SK-N-SH (cell line): ENCODE measurements around the gene TMSB4Y. TPM values are rescaled to one million over a fixed set of nuclear protein-coding genes. Genes with fewer than 3 reads are reported as not detected.

Experiments used
- CTCF ChIA-PET: fragments of 300-600, 350-600 bp; formaldehyde crosslinking; extraction: SDS; loops from one replicate; lab custom pipeline; 2021; lab: Yijun Ruan, JAX
- POLR2A ChIA-PET: fragments of 350-600 bp; sonication (Branson Sonifier 250); formaldehyde crosslinking; extraction: SDS; loops from one replicate; lab custom pipeline; 2020; ENCODE audit warnings: antibody characterized with exemption, inconsistent platforms; lab: Yijun Ruan, JAX
- DNase-seq: peaks from one replicate; pipeline ENCODE4 v3.0.0; 2012
- H2AFZ ChIP-seq: fragments of 200-600 bp; sonication (generic); 2 replicates; pipeline ENCODE4 v1.8.1; 2016; ENCODE audit warnings: antibody characterized with exemption, mild to moderate bottlenecking, low read depth
- H3F3A ChIP-seq: fragments of 200-600 bp; sonication (generic); replicated peaks from 2 replicates; pipeline ENCODE3; 2016; ENCODE audit warnings: antibody characterized with exemption, mild to moderate bottlenecking; ENCODE audit not compliant: insufficient read depth
- H3K27ac ChIP-seq, 2 experiments: fragments of 200-500 bp in 1 of 2; fragments of 200-600 bp in 1 of 2; sonication (Bioruptor generic) in 1 of 2; sonication (generic), shearing (Covaris generic) in 1 of 2; 2 replicates each; pipeline versions ENCODE4 v1.5.1 to v1.6.1; 2014 to 2016; ENCODE audit warnings: low read depth in 2 of 2, inconsistent platforms in 1 of 2, low read length in 1 of 2, mild to moderate bottlenecking in 1 of 2, mixed read lengths in 1 of 2
- H3K27me3 ChIP-seq: fragments of 200-600 bp; sonication (generic), shearing (Covaris generic); 2 replicates; pipeline ENCODE4 v1.6.1; 2016; ENCODE audit warnings: mixed run types; ENCODE audit not compliant: insufficient read depth
- H3K36me3 ChIP-seq, 2 experiments: fragments of 200-500 bp in 1 of 2; fragments of 200-600 bp in 1 of 2; sonication (Bioruptor generic) in 1 of 2; sonication (generic) in 1 of 2; replicated peaks in 1 of 2; 2 replicates each; pipeline versions ENCODE3 to v1.5.1; 2014 to 2016; ENCODE audit warnings: low read length in 1 of 2, mild to moderate bottlenecking in 1 of 2; ENCODE audit not compliant: insufficient read depth in 2 of 2, control insufficient read depth in 1 of 2
- H3K4me1 ChIP-seq, 2 experiments: fragments of 200-500 bp in 1 of 2; fragments of 200-600 bp in 1 of 2; sonication (Bioruptor generic) in 1 of 2; sonication (generic), shearing (Covaris generic) in 1 of 2; 2 replicates each; pipeline versions ENCODE4 v1.5.1 to v1.6.1; 2014 to 2016; ENCODE audit warnings: low read depth in 1 of 2, low read length in 1 of 2, mixed run types in 1 of 2; ENCODE audit not compliant: insufficient read depth in 2 of 2, control insufficient read depth in 1 of 2
- H3K4me2 ChIP-seq: fragments of 200-600 bp; sonication (generic), shearing (Covaris generic); 2 replicates; pipeline ENCODE4 v1.6.1; 2017; ENCODE audit warnings: mixed run types
- H3K4me3 ChIP-seq, 2 experiments: fragments of 200-500 bp in 1 of 2; fragments of 200-600 bp in 1 of 2; sonication (Bioruptor generic) in 1 of 2; sonication (generic), shearing (Covaris generic) in 1 of 2; 2 replicates each; pipeline versions ENCODE4 v1.5.1 to v1.8.1; 2014 to 2016; ENCODE audit warnings: low read depth in 2 of 2, inconsistent platforms in 1 of 2, low read length in 1 of 2, mild to moderate bottlenecking in 1 of 2, mixed read lengths in 1 of 2, moderate library complexity in 1 of 2
- H3K79me2 ChIP-seq: fragments of 200-600 bp; sonication (generic); 2 replicates; pipeline ENCODE4 v1.8.1; 2017; ENCODE audit warnings: mild to moderate bottlenecking; ENCODE audit not compliant: insufficient read depth
- H3K9ac ChIP-seq: fragments of 200-600 bp; sonication (generic); 2 replicates; pipeline ENCODE4 v1.6.1; 2017; ENCODE audit warnings: mixed run types
- H3K9me2 ChIP-seq: fragments of 200-600 bp; sonication (generic); 2 replicates; pipeline ENCODE4 v1.6.1; 2017; ENCODE audit warnings: mixed run types
- H3K9me3 ChIP-seq: fragments of 200-600 bp; sonication (generic); 2 replicates; pipeline ENCODE4 v1.6.1; 2017; ENCODE audit warnings: mixed run types, mild to moderate bottlenecking, moderate library complexity
- H4K20me1 ChIP-seq: fragments of 200-600 bp; sonication (generic); 2 replicates; pipeline ENCODE4 v1.6.1; 2017; ENCODE audit warnings: mild to moderate bottlenecking, mixed run types; ENCODE audit not compliant: insufficient read depth
- CTCF ChIP-seq: fragments of 200-600 bp; sonication (generic); IDR thresholded peaks from 2 replicates; pipeline ENCODE4 v1.6.1; 2017; ENCODE audit warnings: antibody characterized with exemption, mild to moderate bottlenecking, moderate library complexity
- FOXJ3 ChIP-seq: sonication (generic); formaldehyde crosslinking; IDR thresholded peaks from 2 replicates; pipeline ENCODE4 v1.5.1; 2020; ENCODE audit warnings: mild to moderate bottlenecking, missing genetic modification reagents
- FOXM1 ChIP-seq: IDR thresholded peaks from 2 replicates; pipeline ENCODE4 v1.4.0; 2012; ENCODE audit warnings: low read depth, mild to moderate bottlenecking
- GATA2 ChIP-seq: sonication (generic); formaldehyde crosslinking; IDR thresholded peaks from 2 replicates; pipeline ENCODE4 v1.5.0; 2020; ENCODE audit warnings: mild to moderate bottlenecking, missing genetic modification reagents
- MXI1 ChIP-seq: IDR thresholded peaks from 2 replicates; pipeline ENCODE4 v1.6.1; 2012; ENCODE audit warnings: mild to moderate bottlenecking, low read depth, low read length, improper control_type of control experiment
- NRF1 ChIP-seq: IDR thresholded peaks from 2 replicates; pipeline ENCODE4 v1.6.1; 2012; ENCODE audit warnings: low read depth, mild to moderate bottlenecking, low read length
- RAD21 ChIP-seq: IDR thresholded peaks from 2 replicates; pipeline ENCODE4 v1.6.1; 2012; ENCODE audit warnings: mild to moderate bottlenecking, low read length
- RFX5 ChIP-seq: IDR thresholded peaks from 2 replicates; pipeline ENCODE4 v1.6.1; 2012; ENCODE audit warnings: mild to moderate bottlenecking, improper control_type of control experiment, low read length
- RXRA ChIP-seq: IDR thresholded peaks from 2 replicates; pipeline ENCODE4 v1.4.0; 2012; ENCODE audit warnings: low read depth, mild to moderate bottlenecking, borderline replicate concordance
- TCF12 ChIP-seq: IDR thresholded peaks from 2 replicates; pipeline ENCODE4 v1.4.0; 2012
- USF1 ChIP-seq: IDR thresholded peaks from 2 replicates; pipeline ENCODE4 v1.4.0; 2012; ENCODE audit warnings: low read depth, borderline replicate concordance
- WGBS: methylation state at CpG from one replicate; pipeline ENCODE4 v1.1.6; 2017; ENCODE audit warnings: low lambda C conversion rate; 5-methylcytosine and 5-hydroxymethylcytosine counted together
- polyA plus RNA-seq, 3 experiments: library from polyadenylated mRNA; depleted of rRNA; stranded (reverse); fragments of >200 nt; gene quantifications; 2 replicates each; pipeline ENCODE4 v1.2.3, GENCODE V29; 2012

The TMSB4Y gene
- polyA plus RNA-seq, 1 of the 3 experiments (the other 2 are of a cell fraction): not detected

GRCh38 chrY:13738618-13739017 is 34.9 kb downstream of the TMSB4Y start:
- POLR2A ChIA-PET: no interaction called here
- CTCF ChIA-PET: no interaction called here
- TF ChIP-seq RXRA (no peak), GATA2 (no peak), FOXJ3 (CRISPR knock-in tag) (no peak)
- no peak for DNase-seq
- Histone ChIP-seq H2AFZ (no peak overlapping the region), H3K27me3 (no peaks in the 10 kb centered on the region), H3F3A (no peaks in the 10 kb centered on the region), H3K9me3 (no peaks in the 10 kb centered on the region), H3K4me1 (no peaks in the 10 kb centered on the region), H3K4me2 (no peak overlapping the region), H3K27ac (no peak overlapping the region), H3K9ac (no peak overlapping the region), H3K9me2 (no peaks in the 10 kb centered on the region), H3K79me2 (no peaks in the 10 kb centered on the region), H4K20me1 (no peaks in the 10 kb centered on the region), H3K36me3 (no peaks in the 10 kb centered on the region), H3K4me3 (no peak overlapping the region)
- WGBS: no CpG with 5 or more reads among the region's 10 CpGs

- H3K4me3 ChIP-seq: no peak overlapping the region
- H3K27ac ChIP-seq: no peak overlapping the region
- ChIA-PET POLR2A (no interaction called here), CTCF (no interaction called here)
- no peaks in the 10 kb centered on the region for H3K9me3 ChIP-seq
- WGBS: no CpG with 5 or more reads among the region's 60 CpGs
- H3K4me2 ChIP-seq: no peak overlapping the region
- H3K36me3 ChIP-seq: no peaks in the 10 kb centered on the region
- no peaks in the 10 kb centered on the region for H3K79me2 ChIP-seq
- H3F3A ChIP-seq: no peaks in the 10 kb centered on the region
- H3K4me1 ChIP-seq: no peaks in the 10 kb centered on the region
- no peak overlapping the region for H3K9ac ChIP-seq
- H2AFZ ChIP-seq: no peak overlapping the region
- H3K27me3 ChIP-seq: no peaks in the 10 kb centered on the region
- no peaks in the 10 kb centered on the region for H3K9me2 ChIP-seq
- no peak for DNase-seq
- TF ChIP-seq RFX5 (no peak), NRF1 (no peak), RXRA (no peak), USF1 (no peak), CTCF (no peak), RAD21 (no peak)
- H4K20me1 ChIP-seq: no peaks in the 10 kb centered on the region
Observed at GRCh38 chrY:13751289-13752071, 47.8 kb downstream of the TMSB4Y start.

- Histone ChIP-seq H3K9ac (no peak overlapping the region), H3K4me1 (no peaks in the 10 kb centered on the region), H3K79me2 (no peaks in the 10 kb centered on the region), H3K4me2 (no peak overlapping the region), H3K9me2 (no peaks in the 10 kb centered on the region), H3K27ac (no peak overlapping the region), H3K9me3 (no peaks in the 10 kb centered on the region), H3F3A (no peaks in the 10 kb centered on the region), H4K20me1 (no peaks in the 10 kb centered on the region), H3K36me3 (no peaks in the 10 kb centered on the region), H2AFZ (no peak overlapping the region), H3K4me3 (no peak overlapping the region), H3K27me3 (no peaks in the 10 kb centered on the region)
- no peak for DNase-seq
- ChIA-PET POLR2A (no interaction called here), CTCF (no interaction called here)
- no peak for TF ChIP-seq NRF1
- no peak for TF ChIP-seq TCF12
- TF ChIP-seq MXI1: no peak
- TF ChIP-seq FOXM1: no peak
- no CpG with 5 or more reads among the region's 1 CpG for WGBS
Observed at GRCh38 chrY:13754661-13755060, 51.0 kb downstream of the TMSB4Y start.
